Esophagus squamous epithelium (tissue), 4 donors: ENCODE measurements around the gene XIRP2.

Experiments
- POLR2A ChIP-seq, 4 donors: fragments of 450-650 bp; IDR thresholded peaks; one replicate each; pipeline ENCODE4 v1.6.1; 2017; ENCODE audit warnings: antibody characterized with exemption in 4 of 4, mild to moderate bottlenecking in 4 of 4, moderate library complexity in 3 of 4
- TF ChIP-seq, protein P1 (sequence below), 6 experiments: fragments of 450-650 bp in 4 of 6; fragments of 200-600 bp in 2 of 6; sonication (generic) in 2 of 6; IDR thresholded peaks; one replicate each; pipeline ENCODE4 v1.5.1; 2016 to 2019; ENCODE audit warnings: antibody characterized with exemption in 6 of 6, mild to moderate bottlenecking in 4 of 6, moderate library complexity in 4 of 6

- TF ChIP-seq, protein P1, sequence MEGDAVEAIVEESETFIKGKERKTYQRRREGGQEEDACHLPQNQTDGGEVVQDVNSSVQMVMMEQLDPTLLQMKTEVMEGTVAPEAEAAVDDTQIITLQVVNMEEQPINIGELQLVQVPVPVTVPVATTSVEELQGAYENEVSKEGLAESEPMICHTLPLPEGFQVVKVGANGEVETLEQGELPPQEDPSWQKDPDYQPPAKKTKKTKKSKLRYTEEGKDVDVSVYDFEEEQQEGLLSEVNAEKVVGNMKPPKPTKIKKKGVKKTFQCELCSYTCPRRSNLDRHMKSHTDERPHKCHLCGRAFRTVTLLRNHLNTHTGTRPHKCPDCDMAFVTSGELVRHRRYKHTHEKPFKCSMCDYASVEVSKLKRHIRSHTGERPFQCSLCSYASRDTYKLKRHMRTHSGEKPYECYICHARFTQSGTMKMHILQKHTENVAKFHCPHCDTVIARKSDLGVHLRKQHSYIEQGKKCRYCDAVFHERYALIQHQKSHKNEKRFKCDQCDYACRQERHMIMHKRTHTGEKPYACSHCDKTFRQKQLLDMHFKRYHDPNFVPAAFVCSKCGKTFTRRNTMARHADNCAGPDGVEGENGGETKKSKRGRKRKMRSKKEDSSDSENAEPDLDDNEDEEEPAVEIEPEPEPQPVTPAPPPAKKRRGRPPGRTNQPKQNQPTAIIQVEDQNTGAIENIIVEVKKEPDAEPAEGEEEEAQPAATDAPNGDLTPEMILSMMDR (IDR thresholded peaks at IDR 0.05): no peak
- TF ChIP-seq POLR2A (IDR thresholded peaks at IDR 0.05): no peak
These were observed 352.4 kb downstream of the XIRP2 start for GRCh38 chr2:167240671-167241070.
